ENCODE data around the gene E2F6. TPM values are rescaled to one million over a fixed set of nuclear protein-coding genes. Genes with fewer than 3 reads are reported as not detected.

The E2F6 gene
- total RNA-seq, 1 donor from 2014 or later, result 22.1 TPM

DNA sequence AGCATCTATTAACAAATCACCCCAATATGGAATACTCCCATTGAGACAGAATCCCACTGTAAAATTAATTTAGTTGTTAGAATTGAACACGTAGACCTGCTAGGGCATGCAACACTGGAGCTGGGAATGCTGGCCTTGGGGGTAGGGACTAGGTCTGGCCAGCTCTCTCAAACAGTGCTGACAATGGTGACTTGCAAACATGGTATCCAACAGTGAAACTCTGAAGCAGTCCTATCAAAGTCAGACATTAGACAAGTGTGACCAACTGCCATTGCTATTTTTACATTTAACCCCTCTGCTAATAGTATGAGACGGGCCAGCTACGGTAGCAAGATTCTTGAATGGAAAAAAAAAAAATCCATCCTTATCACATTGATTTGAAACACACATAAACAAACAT is 7.2 kb downstream of the E2F6 start:
- no peak for TF ChIP-seq EZH2 (IDR thresholded peaks at IDR 0.05; ENCODE audit: insufficient read depth, low read length)
- TF ChIP-seq, protein P1, sequence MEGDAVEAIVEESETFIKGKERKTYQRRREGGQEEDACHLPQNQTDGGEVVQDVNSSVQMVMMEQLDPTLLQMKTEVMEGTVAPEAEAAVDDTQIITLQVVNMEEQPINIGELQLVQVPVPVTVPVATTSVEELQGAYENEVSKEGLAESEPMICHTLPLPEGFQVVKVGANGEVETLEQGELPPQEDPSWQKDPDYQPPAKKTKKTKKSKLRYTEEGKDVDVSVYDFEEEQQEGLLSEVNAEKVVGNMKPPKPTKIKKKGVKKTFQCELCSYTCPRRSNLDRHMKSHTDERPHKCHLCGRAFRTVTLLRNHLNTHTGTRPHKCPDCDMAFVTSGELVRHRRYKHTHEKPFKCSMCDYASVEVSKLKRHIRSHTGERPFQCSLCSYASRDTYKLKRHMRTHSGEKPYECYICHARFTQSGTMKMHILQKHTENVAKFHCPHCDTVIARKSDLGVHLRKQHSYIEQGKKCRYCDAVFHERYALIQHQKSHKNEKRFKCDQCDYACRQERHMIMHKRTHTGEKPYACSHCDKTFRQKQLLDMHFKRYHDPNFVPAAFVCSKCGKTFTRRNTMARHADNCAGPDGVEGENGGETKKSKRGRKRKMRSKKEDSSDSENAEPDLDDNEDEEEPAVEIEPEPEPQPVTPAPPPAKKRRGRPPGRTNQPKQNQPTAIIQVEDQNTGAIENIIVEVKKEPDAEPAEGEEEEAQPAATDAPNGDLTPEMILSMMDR (IDR thresholded peaks at IDR 0.05; ENCODE audit: insufficient read depth, low read depth, low read length), result no peak
- no peak for DNase-seq (ENCODE audit: low read depth)
- no peak overlapping the region for H3K4me3 ChIP-seq (ENCODE audit: insufficient read depth, low read depth, low read length)
- H3K4me2 ChIP-seq (ENCODE audit: low read length), result no peak overlapping the region
- H3K4me1 ChIP-seq (ENCODE audit: insufficient read depth, low read length), result no peaks in the 10 kb centered on the region
- H3K27me3 Mint-ChIP-seq (ENCODE audit: low read depth, unreplicated experiment), result no peaks in the 10 kb centered on the region
- peaks cover 97% of the 10 kb centered on the region for H3K79me2 ChIP-seq (ENCODE audit: insufficient read depth, low read length)
- no peaks in the 10 kb centered on the region for H3K27me3 ChIP-seq (ENCODE audit: insufficient read depth, low read length)
- peaks cover 4% of the 10 kb centered on the region for H3K36me3 Mint-ChIP-seq (ENCODE audit: low read depth, unreplicated experiment)
- no peak overlapping the region for H3K4me3 Mint-ChIP-seq (ENCODE audit: unreplicated experiment)
- no peak overlapping the region for H3K9ac ChIP-seq (ENCODE audit: low read length)
- H3K36me3 ChIP-seq (ENCODE audit: insufficient read depth, low read length), result peaks cover 16% of the 10 kb centered on the region
- no peak overlapping the region for H3K27ac ChIP-seq (ENCODE audit: low read depth, low read length)
- peaks cover 87% of the 10 kb centered on the region for H4K20me1 ChIP-seq (ENCODE audit: insufficient read depth, low read length)
- FAIRE-seq, result no peak
- H2AFZ ChIP-seq (ENCODE audit: low read depth, low read length), result no peak overlapping the region
- H3K27ac Mint-ChIP-seq (ENCODE audit: unreplicated experiment), result no peak overlapping the region
- no peaks in the 10 kb centered on the region for H3K9me3 Mint-ChIP-seq (ENCODE audit: unreplicated experiment)
- peaks cover 22% of the 10 kb centered on the region for H3K4me1 Mint-ChIP-seq (ENCODE audit: low read depth, unreplicated experiment)
- H3K9me3 ChIP-seq (ENCODE audit: insufficient read depth, low read depth, low read length), result no peaks in the 10 kb centered on the region

DNA sequence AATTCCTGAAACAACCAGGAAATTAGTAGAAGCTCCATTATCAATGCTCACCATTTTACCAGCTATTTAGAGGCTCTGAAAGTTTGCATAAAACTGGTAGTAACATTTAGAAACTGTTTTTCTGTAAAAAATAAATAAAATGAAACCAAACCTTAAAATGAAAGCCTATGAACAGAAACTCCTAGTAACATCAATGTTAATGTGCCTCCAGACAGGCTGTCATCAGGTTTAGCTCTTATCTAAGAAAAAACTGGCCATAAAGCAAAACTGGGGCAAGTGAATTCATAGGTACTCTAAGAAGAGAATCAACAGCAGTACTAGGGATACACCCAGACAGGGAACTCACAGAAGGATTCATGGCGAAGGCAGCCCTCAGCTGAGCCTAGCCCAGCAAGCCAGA is 8.0 kb downstream of the E2F6 start:
- no peak overlapping the region for H3K9ac ChIP-seq (ENCODE audit: low read length)
- H3K79me2 ChIP-seq (ENCODE audit: insufficient read depth, low read length), result peaks cover 95% of the 10 kb centered on the region
- DNase-seq (ENCODE audit: low read depth) (no peak), FAIRE-seq (no peak)
- no peak for TF ChIP-seq EZH2 (IDR thresholded peaks at IDR 0.05; ENCODE audit: insufficient read depth, low read length)
- TF ChIP-seq, protein P1 (IDR thresholded peaks at IDR 0.05; ENCODE audit: insufficient read depth, low read depth, low read length), result no peak
- Mint-ChIP-seq H3K9me3 (ENCODE audit: unreplicated experiment) (no peaks in the 10 kb centered on the region), H3K27ac (ENCODE audit: unreplicated experiment) (no peak overlapping the region), H3K36me3 (ENCODE audit: low read depth, unreplicated experiment) (peaks cover 4% of the 10 kb centered on the region), H3K4me3 (ENCODE audit: unreplicated experiment) (no peak overlapping the region), H3K27me3 (ENCODE audit: low read depth, unreplicated experiment) (no peaks in the 10 kb centered on the region), H3K4me1 (ENCODE audit: low read depth, unreplicated experiment) (peaks cover 20% of the 10 kb centered on the region)
- H3K9me3 ChIP-seq (ENCODE audit: insufficient read depth, low read depth, low read length), result no peaks in the 10 kb centered on the region
- H3K27me3 ChIP-seq (ENCODE audit: insufficient read depth, low read length), result no peaks in the 10 kb centered on the region
- H3K4me3 ChIP-seq (ENCODE audit: insufficient read depth, low read depth, low read length), result no peak overlapping the region
- H3K36me3 ChIP-seq (ENCODE audit: insufficient read depth, low read length), result peaks cover 13% of the 10 kb centered on the region
- H3K4me1 ChIP-seq (ENCODE audit: insufficient read depth, low read length), result no peaks in the 10 kb centered on the region
- H2AFZ ChIP-seq (ENCODE audit: low read depth, low read length), result no peak overlapping the region
- H3K27ac ChIP-seq (ENCODE audit: low read depth, low read length), result no peak overlapping the region
- peaks cover 86% of the 10 kb centered on the region for H4K20me1 ChIP-seq (ENCODE audit: insufficient read depth, low read length)
- no peak overlapping the region for H3K4me2 ChIP-seq (ENCODE audit: low read length)

DNA sequence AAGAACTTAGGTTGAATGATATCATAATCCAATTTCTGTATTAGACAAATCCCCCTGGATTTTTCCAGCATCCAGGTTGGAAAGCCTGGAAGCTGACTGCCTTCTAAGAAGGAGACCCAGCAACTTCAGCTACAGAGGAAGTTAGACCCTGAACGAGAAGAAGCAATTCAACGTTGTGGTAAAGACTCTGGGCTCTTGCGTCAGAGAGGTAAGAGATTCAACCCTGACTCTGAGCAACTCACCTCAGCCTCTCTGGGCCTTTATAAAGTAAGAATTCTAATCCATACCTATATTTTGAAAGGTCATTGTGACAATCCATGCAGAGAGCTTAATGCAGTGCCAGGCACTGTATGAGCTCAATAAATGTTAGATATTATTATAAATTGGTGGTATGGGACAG is 9.7 kb downstream of the E2F6 start:
- Histone ChIP-seq H3K4me1 (ENCODE audit: insufficient read depth, low read length) (no peaks in the 10 kb centered on the region), H4K20me1 (ENCODE audit: insufficient read depth, low read length) (peaks cover 74% of the 10 kb centered on the region), H3K9me3 (ENCODE audit: insufficient read depth, low read depth, low read length) (no peaks in the 10 kb centered on the region), H3K27me3 (ENCODE audit: insufficient read depth, low read length) (no peaks in the 10 kb centered on the region), H2AFZ (ENCODE audit: low read depth, low read length) (no peak overlapping the region), H3K4me2 (ENCODE audit: low read length) (no peak overlapping the region), H3K4me3 (ENCODE audit: insufficient read depth, low read depth, low read length) (no peak overlapping the region), H3K27ac (ENCODE audit: low read depth, low read length) (no peak overlapping the region), H3K9ac (ENCODE audit: low read length) (no peak overlapping the region), H3K79me2 (ENCODE audit: insufficient read depth, low read length) (peaks cover 81% of the 10 kb centered on the region), H3K36me3 (ENCODE audit: insufficient read depth, low read length) (peaks cover 15% of the 10 kb centered on the region)
- H3K36me3 Mint-ChIP-seq (ENCODE audit: low read depth, unreplicated experiment), result peaks cover 4% of the 10 kb centered on the region
- no peak for DNase-seq (ENCODE audit: low read depth)
- H3K4me3 Mint-ChIP-seq (ENCODE audit: unreplicated experiment), result no peak overlapping the region
- no peaks in the 10 kb centered on the region for H3K9me3 Mint-ChIP-seq (ENCODE audit: unreplicated experiment)
- no peak overlapping the region for H3K27ac Mint-ChIP-seq (ENCODE audit: unreplicated experiment)
- TF ChIP-seq, protein P1 (IDR thresholded peaks at IDR 0.05; ENCODE audit: insufficient read depth, low read depth, low read length), result no peak
- no peak for TF ChIP-seq EZH2 (IDR thresholded peaks at IDR 0.05; ENCODE audit: insufficient read depth, low read length)
- FAIRE-seq, result no peak
- no peaks in the 10 kb centered on the region for H3K27me3 Mint-ChIP-seq (ENCODE audit: low read depth, unreplicated experiment)
- peaks cover 14% of the 10 kb centered on the region for H3K4me1 Mint-ChIP-seq (ENCODE audit: low read depth, unreplicated experiment)

All from astrocyte (in vitro differentiated cells and primary cell).